GM23248 (cell line): ENCODE results near the gene PITPNB. TPM values are rescaled to one million over a fixed set of nuclear protein-coding genes. Genes with fewer than 3 reads are reported as not detected.

Source experiments
- DNase-seq: peaks from one replicate; pipeline ENCODE4 v3.0.0-alpha.2; 2015
- H2AFZ ChIP-seq: fragments of 200-600 bp; sonication (generic); 2 replicates; pipeline ENCODE4 v1.6.1; 2016; ENCODE audit warnings: antibody characterized with exemption
- H3F3A ChIP-seq: fragments of 200-600 bp; sonication (generic); 2 replicates; pipeline ENCODE4 v1.6.1; 2016; ENCODE audit warnings: mild to moderate bottlenecking, antibody characterized with exemption, mixed run types; ENCODE audit not compliant: insufficient read depth
- H3K27ac ChIP-seq: fragments of 200-600 bp; sonication (generic); 2 replicates; pipeline ENCODE4 v1.5.1; 2016; ENCODE audit warnings: mild to moderate bottlenecking
- H3K27me3 ChIP-seq: fragments of 200-600 bp; sonication (generic); replicated peaks from 2 replicates; pipeline ENCODE4 v1.6.1; 2016; ENCODE audit warnings: mild to moderate bottlenecking; ENCODE audit not compliant: insufficient read depth
- H3K36me3 ChIP-seq: fragments of 200-600 bp; sonication (generic); 2 replicates; pipeline ENCODE4 v1.6.1; 2016; ENCODE audit warnings: low read depth, mild to moderate bottlenecking
- H3K4me1 ChIP-seq: fragments of 200-600 bp; sonication (generic); 2 replicates; pipeline ENCODE4 v1.6.1; 2016; ENCODE audit warnings: mild to moderate bottlenecking; ENCODE audit not compliant: insufficient read depth
- H3K4me2 ChIP-seq: fragments of 200-600 bp; sonication (generic); one replicate; pipeline ENCODE4 v1.6.1; 2016; ENCODE audit warnings: mild to moderate bottlenecking; ENCODE audit not compliant: unreplicated experiment
- H3K4me3 ChIP-seq: fragments of 200-600 bp; sonication (generic); 2 replicates; pipeline ENCODE4 v1.5.1; 2016; ENCODE audit warnings: mild to moderate bottlenecking
- H3K79me2 ChIP-seq: fragments of 200-600 bp; sonication (generic); 2 replicates; pipeline ENCODE4 v1.6.1; 2016; ENCODE audit warnings: mild to moderate bottlenecking; ENCODE audit not compliant: insufficient read depth
- H3K9ac ChIP-seq: fragments of 200-600 bp; sonication (generic); 2 replicates; pipeline ENCODE4 v1.6.1; 2016; ENCODE audit warnings: mild to moderate bottlenecking
- H3K9me2 ChIP-seq: fragments of 200-600 bp; sonication (generic); 2 replicates; pipeline ENCODE4 v1.6.1; 2016; ENCODE audit warnings: mixed run types, mild to moderate bottlenecking, moderate library complexity; ENCODE audit not compliant: insufficient read depth
- H3K9me3 ChIP-seq: fragments of 200-600 bp; sonication (generic); one replicate; pipeline ENCODE4 v1.6.1; 2017; ENCODE audit warnings: low read depth
- H4K20me1 ChIP-seq: fragments of 200-600 bp; sonication (generic); 2 replicates; pipeline ENCODE4 v1.6.0; 2016; ENCODE audit not compliant: insufficient read depth
- EZH2 ChIP-seq: fragments of 200-600 bp; sonication (generic); IDR thresholded peaks from 2 replicates; pipeline ENCODE4 v1.6.1; 2018; ENCODE audit warnings: antibody characterized with exemption, mild to moderate bottlenecking; ENCODE audit not compliant: insufficient read depth, poor library complexity, severe bottlenecking
- EZH2phosphoT487 ChIP-seq: fragments of 200-600 bp; sonication (generic); IDR thresholded peaks from 2 replicates; pipeline ENCODE4 v1.6.1; 2018; ENCODE audit warnings: antibody characterized with exemption, moderate library complexity, mild to moderate bottlenecking, low read depth; ENCODE audit not compliant: insufficient read depth
- WGBS, 2 experiments: methylation state at CpG; one replicate each; pipeline ENCODE4 v1.1.6; 2015 to 2017; ENCODE audit warnings: low lambda C conversion rate in 2 of 2, low coverage in 1 of 2; ENCODE audit errors: missing lambda C conversion rate in 2 of 2; 5-methylcytosine and 5-hydroxymethylcytosine counted together
- in situ Hi-C: fragments of 300-500 bp; cut with MboI; formaldehyde crosslinking; loops from 2 replicates; pipeline ENCODE4 v1.15.0; 2020
- polyA plus RNA-seq: library from polyadenylated mRNA; unstranded; fragments of >200 nt; fragmentation: Nextera tagmentation; extraction: Ambion mirVana; gene quantifications from 2 replicates; pipeline ENCODE4 v1.2.1, GENCODE V29; 2016
- total RNA-seq: library from RNA; depleted of rRNA; stranded (reverse); fragments of >200 nt; shearing (Covaris generic); gene quantifications from 2 replicates; pipeline ENCODE4 v1.2.3, GENCODE V29; 2014

Gene PITPNB
- total and polyA plus RNA-seq, 2 experiments from 2014 or later: 17.7 to 82.1 TPM

- 36 to 39% methylated on average over 6 of the region's 6 CpGs for WGBS, 2 experiments
- Histone ChIP-seq H3K4me3 (no peak overlapping the region), H3K79me2 (peaks cover 37% of the 10 kb centered on the region), H4K20me1 (no peaks in the 10 kb centered on the region), H3K9ac (no peak overlapping the region), H3K9me2 (no peaks in the 10 kb centered on the region), H3K27me3 (no peaks in the 10 kb centered on the region), H3K4me2 (no peak overlapping the region), H2AFZ (no peak overlapping the region), H3K36me3 (peaks cover 43% of the 10 kb centered on the region), H3K4me1 (peaks cover 11% of the 10 kb centered on the region), H3K9me3 (no peaks in the 10 kb centered on the region), H3K27ac (no peak overlapping the region), H3F3A (peaks cover 9% of the 10 kb centered on the region; the same call in 1 of the 2 replicates)
- DNase-seq: no peak
- in situ Hi-C loops: no loop called here
- TF ChIP-seq EZH2phosphoT487: no peak
- TF ChIP-seq EZH2: no peak
These were observed 69.0 kb downstream of the PITPNB start for GRCh38 chr22:27850000-27850521.

GRCh38 chr22:27848005-27848404 lies 71.1 kb downstream of the PITPNB start:
- Histone ChIP-seq H3K36me3 (peaks cover 36% of the 10 kb centered on the region), H3F3A (peaks cover 6% of the 10 kb centered on the region; the same call in 1 of the 2 replicates), H3K4me2 (no peak overlapping the region), H3K4me1 (peaks cover 3% of the 10 kb centered on the region), H2AFZ (no peak overlapping the region), H3K79me2 (peaks cover 18% of the 10 kb centered on the region; the same call in 1 of the 2 replicates), H3K27me3 (no peaks in the 10 kb centered on the region), H3K9me3 (no peaks in the 10 kb centered on the region), H3K9me2 (no peaks in the 10 kb centered on the region), H3K27ac (no peak overlapping the region), H4K20me1 (no peaks in the 10 kb centered on the region), H3K4me3 (no peak overlapping the region), H3K9ac (no peak overlapping the region)
- TF ChIP-seq EZH2 (no peak), EZH2phosphoT487 (no peak)
- 100% methylated on average over 1 of the region's 1 CpG for WGBS, 2 experiments
- in situ Hi-C loops: no loop called here
- DNase-seq: no peak

GRCh38 chr22:27846910-27847309 lies 72.1 kb downstream of the PITPNB start:
- Histone ChIP-seq H3F3A (peaks cover 10% of the 10 kb centered on the region; the same call in 1 of the 2 replicates), H4K20me1 (no peaks in the 10 kb centered on the region), H3K4me3 (no peak overlapping the region), H3K27me3 (no peaks in the 10 kb centered on the region), H3K27ac (no peak overlapping the region), H3K9me3 (no peaks in the 10 kb centered on the region), H3K9ac (no peak overlapping the region), H3K4me1 (peaks cover 14% of the 10 kb centered on the region), H3K4me2 (no peak overlapping the region), H3K79me2 (peaks cover 18% of the 10 kb centered on the region; the same call in 1 of the 2 replicates), H3K9me2 (no peaks in the 10 kb centered on the region), H2AFZ (no peak overlapping the region), H3K36me3 (peaks cover 28% of the 10 kb centered on the region)
- no peak for DNase-seq
- no peak for TF ChIP-seq EZH2phosphoT487
- TF ChIP-seq EZH2: no peak
- WGBS, 2 experiments: 80 to 82% methylated on average over 9 of the region's 9 CpGs
- in situ Hi-C loops: no loop called here

GRCh38 chr22:27846248-27846757 lies 72.8 kb downstream of the PITPNB start:
- no peaks in the 10 kb centered on the region for H3K9me3 ChIP-seq
- H4K20me1 ChIP-seq: no peaks in the 10 kb centered on the region
- no peak overlapping the region for H3K9ac ChIP-seq
- no peak overlapping the region for H3K4me2 ChIP-seq
- H2AFZ ChIP-seq: no peak overlapping the region
- H3K36me3 ChIP-seq: peaks cover 25% of the 10 kb centered on the region
- peaks cover 14% of the 10 kb centered on the region for H3K4me1 ChIP-seq
- H3K4me3 ChIP-seq: no peak overlapping the region
- H3K9me2 ChIP-seq: no peaks in the 10 kb centered on the region
- in situ Hi-C loops: no loop called here
- H3F3A ChIP-seq: peaks cover 10% of the 10 kb centered on the region; the same call in 1 of the 2 replicates
- 84 to 91% methylated on average over 5 of the region's 5 CpGs for WGBS, 2 experiments
- no peak for DNase-seq
- TF ChIP-seq EZH2 (no peak), EZH2phosphoT487 (no peak)
- H3K79me2 ChIP-seq: peaks cover 15% of the 10 kb centered on the region; the same call in 1 of the 2 replicates
- no peak overlapping the region for H3K27ac ChIP-seq
- no peaks in the 10 kb centered on the region for H3K27me3 ChIP-seq

- H3K79me2 ChIP-seq: 0 out of 2 replicates have a peak, but pooled peaks cover 9% of the 10 kb centered on the region
- no peaks in the 10 kb centered on the region for H4K20me1 ChIP-seq
- no peaks in the 10 kb centered on the region for H3K9me3 ChIP-seq
- no peak overlapping the region for H3K9ac ChIP-seq
- WGBS, 2 experiments: 91 to 92% methylated on average over 7 of the region's 7 CpGs
- in situ Hi-C loops: no loop called here
- H2AFZ ChIP-seq: no peak overlapping the region
- H3K27me3 ChIP-seq: no peaks in the 10 kb centered on the region
- peaks cover 19% of the 10 kb centered on the region for H3K36me3 ChIP-seq
- H3K4me2 ChIP-seq: no peak overlapping the region
- no peak overlapping the region for H3K27ac ChIP-seq
- no peaks in the 10 kb centered on the region for H3K9me2 ChIP-seq
- no peak for TF ChIP-seq EZH2phosphoT487
- no peak for TF ChIP-seq EZH2
- DNase-seq: no peak
- H3K4me3 ChIP-seq: no peak overlapping the region
- peaks cover 10% of the 10 kb centered on the region; the same call in 1 of the 2 replicates for H3F3A ChIP-seq
- peaks cover 14% of the 10 kb centered on the region for H3K4me1 ChIP-seq
These were observed 73.4 kb downstream of the PITPNB start for GRCh38 chr22:27845644-27846043.
